OCI-LY7 (cell line): Measurements from ENCODE around the gene OLFML2B. TPM values are rescaled to one million over a fixed set of nuclear protein-coding genes. Genes with fewer than 3 reads are reported as not detected.

ENCODE experiments used
- BruUV-seq: library from RNA; stranded (reverse); fragments of 400-500 nt; replicated peaks from 2 replicates; lab custom pipeline; 2021; lab: Mats Ljungman, UMichigan
- CTCF ChIA-PET: fragments of 300-600 bp; sonication (Branson Sonifier 250); formaldehyde crosslinking; loops from one replicate; lab custom pipeline; 2022; ENCODE audit warnings: antibody characterized with exemption; ENCODE audit not compliant: unreplicated experiment; lab: Charles Lee
- POLR2A ChIA-PET: fragments of 300-600 bp; sonication (Branson Sonifier 250); formaldehyde crosslinking; loops from one replicate; lab custom pipeline; 2022; ENCODE audit warnings: antibody characterized with exemption; lab: Charles Lee
- DNase-seq: peaks from one replicate; pipeline ENCODE4 v3.0.0-alpha.2; 2015; ENCODE audit warnings: low spot score
- H2AFZ ChIP-seq: fragments of 200-600 bp; sonication (generic), shearing (Covaris generic); 2 replicates; pipeline ENCODE4 v1.6.1; 2014; ENCODE audit warnings: mild to moderate bottlenecking, antibody characterized with exemption, low read length, moderate library complexity
- H3K27ac ChIP-seq: fragments of 200-600 bp; sonication (generic); 2 replicates; pipeline ENCODE4 v1.5.1; 2014; ENCODE audit warnings: mixed run types, low read depth, mild to moderate bottlenecking, moderate library complexity, low read length, inconsistent platforms; ENCODE audit not compliant: poor library complexity, severe bottlenecking
- H3K36me3 ChIP-seq: fragments of 200-600 bp; sonication (generic); 2 replicates; pipeline ENCODE4 v1.6.1; 2014; ENCODE audit warnings: mild to moderate bottlenecking, antibody characterized with exemption, low read length, moderate library complexity, mixed read lengths; ENCODE audit not compliant: insufficient read depth
- H3K4me1 ChIP-seq: fragments of 200-600 bp; sonication (generic); 2 replicates; pipeline ENCODE4 v1.5.1; 2014; ENCODE audit warnings: mild to moderate bottlenecking, low read length; ENCODE audit not compliant: insufficient read depth, poor library complexity, severe bottlenecking
- H3K4me2 ChIP-seq: fragments of 200-600 bp; sonication (generic); 2 replicates; pipeline ENCODE4 v1.6.1; 2014; ENCODE audit warnings: mild to moderate bottlenecking, low read length
- H3K4me3 ChIP-seq: fragments of 200-600 bp; sonication (generic); 2 replicates; pipeline ENCODE4 v1.5.1; 2014; ENCODE audit warnings: mild to moderate bottlenecking, low read depth, low read length; ENCODE audit not compliant: poor library complexity, severe bottlenecking
- H3K79me2 ChIP-seq: fragments of 200-600 bp; sonication (generic); 2 replicates; pipeline ENCODE4 v1.6.1; 2016; ENCODE audit warnings: low read depth, mild to moderate bottlenecking, low read length, moderate library complexity, mixed read lengths; ENCODE audit not compliant: insufficient read depth
- H3K9me2 ChIP-seq: fragments of 200-600 bp; sonication (generic); 2 replicates; pipeline ENCODE4 v1.6.1; 2016; ENCODE audit warnings: mild to moderate bottlenecking, low read length, mixed read lengths; ENCODE audit not compliant: insufficient read depth
- H3K9me3 ChIP-seq: fragments of 200-600 bp; sonication (generic); 2 replicates; pipeline ENCODE4 v1.6.1; 2014; ENCODE audit warnings: mild to moderate bottlenecking, mixed run types, low read length, mixed read lengths
- H4K20me1 ChIP-seq: fragments of 200-600 bp; sonication (generic); 2 replicates; pipeline ENCODE4 v1.6.1; 2014; ENCODE audit warnings: mild to moderate bottlenecking, antibody characterized with exemption, low read length, moderate library complexity, mixed read lengths; ENCODE audit not compliant: insufficient read depth
- EZH2phosphoT487 ChIP-seq: fragments of 200-600 bp; sonication (generic); IDR thresholded peaks from 2 replicates; pipeline ENCODE4 v1.6.1; 2018; ENCODE audit warnings: low read depth, borderline replicate concordance, mild to moderate bottlenecking, mixed run types, antibody characterized with exemption, low read length, moderate library complexity, mixed read lengths
- intact Hi-C: fragments of 100-400 bp; cut with micrococcal nuclease; formaldehyde crosslinking; loops from one replicate; pipeline ENCODE4 v1.10.0; 2022; ENCODE audit not compliant: unreplicated experiment
- total RNA-seq, 2 experiments: library from RNA; depleted of rRNA in 1 of 2; stranded (reverse); fragments of >200 nt in 1 of 2; shearing (Covaris generic) in 1 of 2; gene quantifications; 2 replicates each; pipeline ENCODE4 v1.2.3, GENCODE V29; 2014 to 2022
- TF ChIP-seq, protein P1 (sequence below): fragments of 200-600 bp; sonication (generic); conservative IDR thresholded peaks from 2 replicates; pipeline ENCODE4 v1.5.1; 2014; ENCODE audit warnings: mild to moderate bottlenecking, antibody characterized with exemption, low read length, moderate library complexity, mixed read lengths

OLFML2B gene
- total RNA-seq, 2 experiments from 2014 or later, result not detected

DNA sequence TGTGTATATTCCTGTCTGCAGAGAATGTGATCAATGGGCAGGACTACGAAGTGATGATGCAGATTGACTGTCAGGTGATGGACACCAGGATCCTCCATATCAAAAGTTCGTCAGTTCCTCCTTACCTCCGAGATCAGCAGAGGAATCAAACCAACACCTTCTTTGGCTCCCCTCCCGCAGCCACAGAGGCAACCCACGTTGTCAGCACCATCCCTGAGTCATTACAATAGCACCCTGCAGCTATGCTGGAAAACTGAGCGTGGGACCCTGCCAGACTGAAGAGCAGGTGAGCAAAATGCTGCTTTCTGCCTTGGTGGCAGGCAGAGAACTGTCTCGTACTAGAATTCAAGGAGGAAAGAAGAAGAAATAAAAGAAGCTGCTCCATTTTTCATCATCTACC is 65.2 kb downstream of the OLFML2B start:
- no peaks in the 10 kb centered on the region for H3K9me3 ChIP-seq
- CTCF ChIA-PET, result no interaction called here
- POLR2A ChIA-PET, result interaction anchor here (0.9 to 1.2 kb wide), 3 partner anchors 16 to 35 kb away, joined by 3 to 5 read pairs (median 3); no protein-coding TSS in a partner anchor

DNA sequence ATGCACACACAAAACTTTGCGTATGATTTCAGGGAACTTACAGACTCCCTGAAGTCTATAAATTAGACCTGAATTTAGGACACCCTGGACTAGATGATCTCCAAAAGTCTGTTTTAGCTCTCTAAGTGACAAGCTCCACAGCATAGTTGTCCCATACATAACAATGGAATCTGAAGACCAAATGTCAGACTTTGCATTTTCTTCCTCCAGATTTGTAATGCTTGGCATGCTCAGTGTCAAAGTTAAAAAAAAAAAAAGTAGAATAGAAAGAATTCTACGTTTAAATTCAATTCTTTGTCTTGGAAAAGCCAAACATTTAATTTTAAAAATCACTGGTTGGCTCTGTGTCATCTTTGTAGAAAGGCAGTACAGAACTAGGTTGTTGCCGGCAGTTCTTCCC is 66.7 kb downstream of the OLFML2B start:
- intact Hi-C loops, result no loop called here
- H3K9me2 ChIP-seq, result no peaks in the 10 kb centered on the region
- TF ChIP-seq, protein P1, sequence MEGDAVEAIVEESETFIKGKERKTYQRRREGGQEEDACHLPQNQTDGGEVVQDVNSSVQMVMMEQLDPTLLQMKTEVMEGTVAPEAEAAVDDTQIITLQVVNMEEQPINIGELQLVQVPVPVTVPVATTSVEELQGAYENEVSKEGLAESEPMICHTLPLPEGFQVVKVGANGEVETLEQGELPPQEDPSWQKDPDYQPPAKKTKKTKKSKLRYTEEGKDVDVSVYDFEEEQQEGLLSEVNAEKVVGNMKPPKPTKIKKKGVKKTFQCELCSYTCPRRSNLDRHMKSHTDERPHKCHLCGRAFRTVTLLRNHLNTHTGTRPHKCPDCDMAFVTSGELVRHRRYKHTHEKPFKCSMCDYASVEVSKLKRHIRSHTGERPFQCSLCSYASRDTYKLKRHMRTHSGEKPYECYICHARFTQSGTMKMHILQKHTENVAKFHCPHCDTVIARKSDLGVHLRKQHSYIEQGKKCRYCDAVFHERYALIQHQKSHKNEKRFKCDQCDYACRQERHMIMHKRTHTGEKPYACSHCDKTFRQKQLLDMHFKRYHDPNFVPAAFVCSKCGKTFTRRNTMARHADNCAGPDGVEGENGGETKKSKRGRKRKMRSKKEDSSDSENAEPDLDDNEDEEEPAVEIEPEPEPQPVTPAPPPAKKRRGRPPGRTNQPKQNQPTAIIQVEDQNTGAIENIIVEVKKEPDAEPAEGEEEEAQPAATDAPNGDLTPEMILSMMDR, result no peak
- TF ChIP-seq EZH2phosphoT487, result no peak
- H3K4me1 ChIP-seq, result no peaks in the 10 kb centered on the region
- no peaks in the 10 kb centered on the region for H3K9me3 ChIP-seq
- no peak overlapping the region for H3K4me2 ChIP-seq
- H3K79me2 ChIP-seq, result no peaks in the 10 kb centered on the region
- no peak overlapping the region for H2AFZ ChIP-seq
- no peak overlapping the region for H3K27ac ChIP-seq
- no TSS peak for BruUV-seq
- CTCF ChIA-PET, result no interaction called here
- POLR2A ChIA-PET, result no interaction called here
- DNase-seq, result no peak
- H4K20me1 ChIP-seq, result no peaks in the 10 kb centered on the region
- no peak overlapping the region for H3K4me3 ChIP-seq
- peaks cover 11% of the 10 kb centered on the region; the same call in 1 of the 2 replicates for H3K36me3 ChIP-seq

More for the DNA sequence above, 65.2 kb downstream of the OLFML2B start:
- DNase-seq, result no peak
- no peak overlapping the region for H3K4me2 ChIP-seq
- no peaks in the 10 kb centered on the region for H3K9me2 ChIP-seq
- H3K36me3 ChIP-seq, result peaks cover 11% of the 10 kb centered on the region; the same call in 1 of the 2 replicates
- H3K4me1 ChIP-seq, result no peaks in the 10 kb centered on the region
- no peak overlapping the region for H3K27ac ChIP-seq
- BruUV-seq, result no TSS peak
- H3K79me2 ChIP-seq, result no peaks in the 10 kb centered on the region
- no peaks in the 10 kb centered on the region for H4K20me1 ChIP-seq
- no peak overlapping the region for H2AFZ ChIP-seq
- intact Hi-C loops, result no loop called here
- H3K4me3 ChIP-seq, result no peak overlapping the region
- TF ChIP-seq EZH2phosphoT487, result no peak
- TF ChIP-seq, protein P1, result no peak

DNA sequence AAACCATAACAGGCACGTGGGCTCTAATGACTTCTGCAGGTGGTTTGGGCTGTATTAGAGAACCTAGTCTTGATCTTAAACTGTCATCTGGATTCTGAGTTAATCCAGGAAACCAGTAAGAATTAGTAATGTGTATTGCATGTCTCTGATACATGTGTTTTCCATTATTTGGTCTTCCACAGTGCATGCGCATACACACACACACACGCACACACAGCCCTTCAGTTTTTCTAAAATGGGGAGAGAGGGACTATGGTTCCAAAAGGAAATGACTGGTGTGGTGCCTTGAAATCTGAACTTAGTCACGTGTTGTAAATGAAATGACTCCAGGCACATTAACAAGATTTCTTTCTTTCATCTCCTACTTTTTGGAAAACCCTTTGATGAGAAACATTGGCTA is 67.6 kb downstream of the OLFML2B start:
- DNase-seq, result no peak
- no peak for TF ChIP-seq EZH2phosphoT487
- Histone ChIP-seq H3K4me2 (no peak overlapping the region), H4K20me1 (no peaks in the 10 kb centered on the region), H3K9me3 (no peaks in the 10 kb centered on the region), H3K36me3 (peaks cover 11% of the 10 kb centered on the region; the same call in 1 of the 2 replicates), H3K4me1 (no peaks in the 10 kb centered on the region), H3K79me2 (no peaks in the 10 kb centered on the region), H2AFZ (no peak overlapping the region), H3K4me3 (no peak overlapping the region), H3K27ac (no peak overlapping the region), H3K9me2 (no peaks in the 10 kb centered on the region)
- BruUV-seq, result no TSS peak
- intact Hi-C loops, result no loop called here
- POLR2A ChIA-PET, result interaction anchor here (0.5 to 1.5 kb wide), 2 partner anchors 11 to 191 kb away, joined by 4 to 6 read pairs; no protein-coding TSS in a partner anchor
- CTCF ChIA-PET, result no interaction called here
